Measurements from ENCODE around the gene TOMM34. TPM values are rescaled to one million over a fixed set of nuclear protein-coding genes. Genes with fewer than 3 reads are reported as not detected.

The TOMM34 gene
- total and polyA plus RNA-seq, 2 of the 13 experiments (the other 11 are each of a cell fraction or from before 2014, with no cell fraction given) = 36.2 to 52.0 TPM

GRCh38 chr20:44910690-44911262, 49.4 kb downstream of the TOMM34 start (continued):
- TF ChIP-seq AKAP8 (CRISPR knock-in tag; IDR thresholded peaks at IDR 0.05) (no peak), ZNF446 (CRISPR knock-in tag; IDR thresholded peaks at IDR 0.05) (peak; percentile 36; the same call in 1 of the 2 replicates), EED (CRISPR knock-in tag; IDR thresholded peaks at IDR 0.05) (0 out of 2 replicates have a peak, but pooled peaks have one; percentile 65), ELF4 (CRISPR knock-in tag; IDR thresholded peaks at IDR 0.05; ENCODE audit: borderline replicate concordance) (no peak; the same call in 1 of the 2 replicates), HES4 (CRISPR knock-in tag; IDR thresholded peaks at IDR 0.05; ENCODE audit: borderline replicate concordance) (no peak), ZNF629 (CRISPR knock-in tag; conservative IDR thresholded peaks at IDR 0.05) (peak; percentile 96), ZNF33B (CRISPR knock-in tag; IDR thresholded peaks at IDR 0.05) (no peak), ZC3H4 (CRISPR knock-in tag; IDR thresholded peaks at IDR 0.05; ENCODE audit: borderline replicate concordance) (no peak), ZFP41 (CRISPR knock-in tag; IDR thresholded peaks at IDR 0.05; ENCODE audit: borderline replicate concordance) (0 out of 2 replicates have a peak, but pooled peaks have one; percentile 31), SRY (CRISPR knock-in tag; IDR thresholded peaks at IDR 0.05) (peak; percentile 1; the same call in 1 of the 2 replicates), ZNF564 (CRISPR knock-in tag; IDR thresholded peaks at IDR 0.05) (no peak; the same call in none of the 2 replicates), ZNF614 (CRISPR knock-in tag; IDR thresholded peaks at IDR 0.05; ENCODE audit: borderline replicate concordance) (no peak), CENPX (CRISPR knock-in tag; IDR thresholded peaks at IDR 0.05) (no peak), KLF15 (CRISPR knock-in tag; IDR thresholded peaks at IDR 0.05; ENCODE audit: borderline replicate concordance) (0 out of 2 replicates have a peak, but pooled peaks have one; percentile 1), TGIF2 (CRISPR knock-in tag; IDR thresholded peaks at IDR 0.05) (no peak), ZNF235 (CRISPR knock-in tag; IDR thresholded peaks at IDR 0.05; ENCODE audit: borderline replicate concordance) (no peak), BCL3 (CRISPR knock-in tag; IDR thresholded peaks at IDR 0.05) (no peak), IRF2 (CRISPR knock-in tag; IDR thresholded peaks at IDR 0.05) (no peak), TOPORS (CRISPR knock-in tag; IDR thresholded peaks at IDR 0.05) (no peak), RXRB (CRISPR knock-in tag; IDR thresholded peaks at IDR 0.05; ENCODE audit: borderline replicate concordance) (no peak), SP1 (IDR thresholded peaks at IDR 0.05) (no peak), SP1 (CRISPR knock-in tag; IDR thresholded peaks at IDR 0.05) (no peak)
- TF ChIP-seq, protein P1, sequence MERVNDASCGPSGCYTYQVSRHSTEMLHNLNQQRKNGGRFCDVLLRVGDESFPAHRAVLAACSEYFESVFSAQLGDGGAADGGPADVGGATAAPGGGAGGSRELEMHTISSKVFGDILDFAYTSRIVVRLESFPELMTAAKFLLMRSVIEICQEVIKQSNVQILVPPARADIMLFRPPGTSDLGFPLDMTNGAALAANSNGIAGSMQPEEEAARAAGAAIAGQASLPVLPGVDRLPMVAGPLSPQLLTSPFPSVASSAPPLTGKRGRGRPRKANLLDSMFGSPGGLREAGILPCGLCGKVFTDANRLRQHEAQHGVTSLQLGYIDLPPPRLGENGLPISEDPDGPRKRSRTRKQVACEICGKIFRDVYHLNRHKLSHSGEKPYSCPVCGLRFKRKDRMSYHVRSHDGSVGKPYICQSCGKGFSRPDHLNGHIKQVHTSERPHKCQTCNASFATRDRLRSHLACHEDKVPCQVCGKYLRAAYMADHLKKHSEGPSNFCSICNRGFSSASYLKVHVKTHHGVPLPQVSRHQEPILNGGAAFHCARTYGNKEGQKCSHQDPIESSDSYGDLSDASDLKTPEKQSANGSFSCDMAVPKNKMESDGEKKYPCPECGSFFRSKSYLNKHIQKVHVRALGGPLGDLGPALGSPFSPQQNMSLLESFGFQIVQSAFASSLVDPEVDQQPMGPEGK (CRISPR knock-in tag; IDR thresholded peaks at IDR 0.05) = no peak
- TF ChIP-seq, protein P2, sequence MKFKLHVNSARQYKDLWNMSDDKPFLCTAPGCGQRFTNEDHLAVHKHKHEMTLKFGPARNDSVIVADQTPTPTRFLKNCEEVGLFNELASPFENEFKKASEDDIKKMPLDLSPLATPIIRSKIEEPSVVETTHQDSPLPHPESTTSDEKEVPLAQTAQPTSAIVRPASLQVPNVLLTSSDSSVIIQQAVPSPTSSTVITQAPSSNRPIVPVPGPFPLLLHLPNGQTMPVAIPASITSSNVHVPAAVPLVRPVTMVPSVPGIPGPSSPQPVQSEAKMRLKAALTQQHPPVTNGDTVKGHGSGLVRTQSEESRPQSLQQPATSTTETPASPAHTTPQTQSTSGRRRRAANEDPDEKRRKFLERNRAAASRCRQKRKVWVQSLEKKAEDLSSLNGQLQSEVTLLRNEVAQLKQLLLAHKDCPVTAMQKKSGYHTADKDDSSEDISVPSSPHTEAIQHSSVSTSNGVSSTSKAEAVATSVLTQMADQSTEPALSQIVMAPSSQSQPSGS (CRISPR knock-in tag; IDR thresholded peaks at IDR 0.05) = no peak
